ENCODE results near the gene ASL. TPM values are rescaled to one million over a fixed set of nuclear protein-coding genes. Genes with fewer than 3 reads are reported as not detected.

ASL gene
- total and polyA plus RNA-seq, 9 of the 15 experiments (the other 6 are each of a cell fraction or from before 2014, with no cell fraction given), result 2.6 to 67.0 (median 33.3) TPM

DNA sequence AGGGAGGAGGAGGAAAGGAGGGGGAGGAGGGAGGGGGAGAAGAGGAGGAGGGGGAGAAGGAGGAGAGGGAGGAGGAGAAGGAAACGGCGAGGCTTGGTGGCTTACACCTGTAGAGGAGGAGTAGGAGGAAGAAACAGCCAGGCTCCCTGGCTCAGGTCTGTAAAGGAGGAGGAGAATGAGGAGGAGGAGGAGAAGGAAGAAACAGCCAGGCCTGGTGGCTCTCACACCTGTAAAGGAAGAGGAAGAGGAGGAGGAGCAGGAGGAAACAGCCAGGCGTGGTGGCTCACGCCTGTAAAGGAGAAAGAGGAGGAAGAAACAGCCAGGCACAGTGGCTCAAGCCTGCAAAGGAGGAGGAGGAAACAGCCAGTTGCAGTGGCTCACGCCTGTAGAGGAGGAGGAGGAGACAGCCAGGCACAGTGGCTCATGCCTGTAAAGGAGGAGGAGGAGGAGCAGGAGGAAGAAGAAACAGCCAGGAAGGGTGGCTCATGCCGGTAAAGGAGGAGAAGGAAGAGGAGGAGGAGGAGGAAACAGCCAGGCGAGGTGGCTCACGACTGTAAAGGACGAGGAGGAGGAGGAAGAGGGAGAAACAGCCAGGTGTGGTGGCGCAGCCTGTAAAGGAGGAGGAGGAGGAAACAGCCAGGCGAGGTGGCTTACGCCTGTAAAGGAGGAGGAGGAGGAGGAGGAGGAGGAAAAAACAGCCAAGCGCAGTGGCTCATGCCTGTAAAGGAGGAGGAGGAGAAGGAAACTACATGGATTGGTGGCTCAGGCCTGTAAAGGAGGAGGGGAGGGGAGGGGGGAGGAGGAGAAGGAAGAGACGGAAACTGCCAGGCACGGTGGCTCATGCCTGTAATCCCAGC, 24.2 kb downstream of the ASL start (continued):
- TF ChIP-seq, protein P1, sequence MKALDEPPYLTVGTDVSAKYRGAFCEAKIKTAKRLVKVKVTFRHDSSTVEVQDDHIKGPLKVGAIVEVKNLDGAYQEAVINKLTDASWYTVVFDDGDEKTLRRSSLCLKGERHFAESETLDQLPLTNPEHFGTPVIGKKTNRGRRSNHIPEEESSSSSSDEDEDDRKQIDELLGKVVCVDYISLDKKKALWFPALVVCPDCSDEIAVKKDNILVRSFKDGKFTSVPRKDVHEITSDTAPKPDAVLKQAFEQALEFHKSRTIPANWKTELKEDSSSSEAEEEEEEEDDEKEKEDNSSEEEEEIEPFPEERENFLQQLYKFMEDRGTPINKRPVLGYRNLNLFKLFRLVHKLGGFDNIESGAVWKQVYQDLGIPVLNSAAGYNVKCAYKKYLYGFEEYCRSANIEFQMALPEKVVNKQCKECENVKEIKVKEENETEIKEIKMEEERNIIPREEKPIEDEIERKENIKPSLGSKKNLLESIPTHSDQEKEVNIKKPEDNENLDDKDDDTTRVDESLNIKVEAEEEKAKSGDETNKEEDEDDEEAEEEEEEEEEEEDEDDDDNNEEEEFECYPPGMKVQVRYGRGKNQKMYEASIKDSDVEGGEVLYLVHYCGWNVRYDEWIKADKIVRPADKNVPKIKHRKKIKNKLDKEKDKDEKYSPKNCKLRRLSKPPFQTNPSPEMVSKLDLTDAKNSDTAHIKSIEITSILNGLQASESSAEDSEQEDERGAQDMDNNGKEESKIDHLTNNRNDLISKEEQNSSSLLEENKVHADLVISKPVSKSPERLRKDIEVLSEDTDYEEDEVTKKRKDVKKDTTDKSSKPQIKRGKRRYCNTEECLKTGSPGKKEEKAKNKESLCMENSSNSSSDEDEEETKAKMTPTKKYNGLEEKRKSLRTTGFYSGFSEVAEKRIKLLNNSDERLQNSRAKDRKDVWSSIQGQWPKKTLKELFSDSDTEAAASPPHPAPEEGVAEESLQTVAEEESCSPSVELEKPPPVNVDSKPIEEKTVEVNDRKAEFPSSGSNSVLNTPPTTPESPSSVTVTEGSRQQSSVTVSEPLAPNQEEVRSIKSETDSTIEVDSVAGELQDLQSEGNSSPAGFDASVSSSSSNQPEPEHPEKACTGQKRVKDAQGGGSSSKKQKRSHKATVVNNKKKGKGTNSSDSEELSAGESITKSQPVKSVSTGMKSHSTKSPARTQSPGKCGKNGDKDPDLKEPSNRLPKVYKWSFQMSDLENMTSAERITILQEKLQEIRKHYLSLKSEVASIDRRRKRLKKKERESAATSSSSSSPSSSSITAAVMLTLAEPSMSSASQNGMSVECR (CRISPR knock-in tag; IDR thresholded peaks at IDR 0.05), result no peak
- TF ChIP-seq, protein P2, sequence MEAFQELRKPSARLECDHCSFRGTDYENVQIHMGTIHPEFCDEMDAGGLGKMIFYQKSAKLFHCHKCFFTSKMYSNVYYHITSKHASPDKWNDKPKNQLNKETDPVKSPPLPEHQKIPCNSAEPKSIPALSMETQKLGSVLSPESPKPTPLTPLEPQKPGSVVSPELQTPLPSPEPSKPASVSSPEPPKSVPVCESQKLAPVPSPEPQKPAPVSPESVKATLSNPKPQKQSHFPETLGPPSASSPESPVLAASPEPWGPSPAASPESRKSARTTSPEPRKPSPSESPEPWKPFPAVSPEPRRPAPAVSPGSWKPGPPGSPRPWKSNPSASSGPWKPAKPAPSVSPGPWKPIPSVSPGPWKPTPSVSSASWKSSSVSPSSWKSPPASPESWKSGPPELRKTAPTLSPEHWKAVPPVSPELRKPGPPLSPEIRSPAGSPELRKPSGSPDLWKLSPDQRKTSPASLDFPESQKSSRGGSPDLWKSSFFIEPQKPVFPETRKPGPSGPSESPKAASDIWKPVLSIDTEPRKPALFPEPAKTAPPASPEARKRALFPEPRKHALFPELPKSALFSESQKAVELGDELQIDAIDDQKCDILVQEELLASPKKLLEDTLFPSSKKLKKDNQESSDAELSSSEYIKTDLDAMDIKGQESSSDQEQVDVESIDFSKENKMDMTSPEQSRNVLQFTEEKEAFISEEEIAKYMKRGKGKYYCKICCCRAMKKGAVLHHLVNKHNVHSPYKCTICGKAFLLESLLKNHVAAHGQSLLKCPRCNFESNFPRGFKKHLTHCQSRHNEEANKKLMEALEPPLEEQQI (IDR thresholded peaks at IDR 0.05), result no peak
- TF ChIP-seq ZNF561 (CRISPR knock-in tag; conservative IDR thresholded peaks at IDR 0.05), result no peak
- no peak for TF ChIP-seq PHTF2 (CRISPR knock-in tag; IDR thresholded peaks at IDR 0.05)
- TF ChIP-seq FOXJ2 (tag; IDR thresholded peaks at IDR 0.05), result no peak
- no peak for TF ChIP-seq RBM25 (IDR thresholded peaks at IDR 0.05; ENCODE audit: low read depth, low read length, severe bottlenecking)
- peak; percentile 67; the same call in 1 of the 2 replicates for TF ChIP-seq CCAR2 (IDR thresholded peaks at IDR 0.05; ENCODE audit: low read depth, low read length)
- no peak for TF ChIP-seq MAFG (tag; conservative IDR thresholded peaks at IDR 0.05)
- TF ChIP-seq, protein P3, sequence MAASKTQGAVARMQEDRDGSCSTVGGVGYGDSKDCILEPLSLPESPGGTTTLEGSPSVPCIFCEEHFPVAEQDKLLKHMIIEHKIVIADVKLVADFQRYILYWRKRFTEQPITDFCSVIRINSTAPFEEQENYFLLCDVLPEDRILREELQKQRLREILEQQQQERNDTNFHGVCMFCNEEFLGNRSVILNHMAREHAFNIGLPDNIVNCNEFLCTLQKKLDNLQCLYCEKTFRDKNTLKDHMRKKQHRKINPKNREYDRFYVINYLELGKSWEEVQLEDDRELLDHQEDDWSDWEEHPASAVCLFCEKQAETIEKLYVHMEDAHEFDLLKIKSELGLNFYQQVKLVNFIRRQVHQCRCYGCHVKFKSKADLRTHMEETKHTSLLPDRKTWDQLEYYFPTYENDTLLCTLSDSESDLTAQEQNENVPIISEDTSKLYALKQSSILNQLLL (CRISPR knock-in tag; IDR thresholded peaks at IDR 0.05; ENCODE audit: borderline replicate concordance), result no peak

All from K562 (cell line).